ENCODE data around the gene OR4K2. TPM values are rescaled to one million over a fixed set of nuclear protein-coding genes. Genes with fewer than 3 reads are reported as not detected.

The OR4K2 gene
- total and polyA plus RNA-seq, 2 donors (not counting 3 experiments of a cell fraction or from before 2014, with no cell fraction given) = not detected

GRCh38 chr14:19911114-19911513, 36.2 kb downstream of the OR4K2 start:
- ChIA-PET POLR2A (no interaction called here), CTCF (no interaction called here)
- H4K20me1 ChIP-seq (replicated peaks; ENCODE audit: control insufficient read depth, extremely low read depth, insufficient read depth, low read length) = no peaks in the 10 kb centered on the region
- dilution Hi-C loops (cut with MboI; ENCODE audit: extremely low pct_ligation_motif_present, low sequenced_read_pairs) (no loop called here), intact Hi-C loops (cut with micrococcal nuclease) (no loop called here)
- DNase-seq (ENCODE audit: low read depth, low spot score) (no peak), FAIRE-seq (no peak)
- no peak overlapping the region for H3K27ac ChIP-seq (ENCODE audit: insufficient read depth, low read depth, low read length)
- no peak overlapping the region for H3K9ac ChIP-seq (replicated peaks; ENCODE audit: extremely low read depth, insufficient read depth, low read length)
- no peaks in the 10 kb centered on the region for H3K36me3 ChIP-seq (ENCODE audit: control insufficient read depth in 2 of 2, extremely low read depth in 1 of 2, insufficient read depth in 2 of 2, low read length in 2 of 2)
- no peaks in the 10 kb centered on the region for H3K9me1 ChIP-seq (replicated peaks; ENCODE audit: control insufficient read depth, extremely low read depth, insufficient read depth, low read length)
- H3K4me3 ChIP-seq (replicated peaks in 1 of 3; ENCODE audit: insufficient read depth in 1 of 3, low read depth in 1 of 3, low read length in 3 of 3) = no peak overlapping the region
- no TSS peak for BruUV-seq (replicated peaks)
- no peaks in the 10 kb centered on the region for H3K27me3 ChIP-seq (ENCODE audit: control insufficient read depth in 2 of 2, insufficient read depth in 2 of 2, low read length in 2 of 2)
- peaks cover 2% of the 10 kb centered on the region for H3K9me3 ChIP-seq (replicated peaks; ENCODE audit: control insufficient read depth, insufficient read depth, low read length)
- no peaks in the 10 kb centered on the region for H3K4me1 ChIP-seq (ENCODE audit: control insufficient read depth, extremely low read depth, insufficient read depth, low read length)
- no peaks in the 10 kb centered on the region for H3K79me2 ChIP-seq (ENCODE audit: control insufficient read depth, insufficient read depth, low read length)
- TF ChIP-seq FOS (IDR thresholded peaks at IDR 0.05; ENCODE audit: borderline replicate concordance, insufficient read depth, low read length) (no peak), EZH2 (IDR thresholded peaks at IDR 0.05; ENCODE audit: borderline replicate concordance, low read depth, low read length, severe bottlenecking) (no peak), MAX (IDR thresholded peaks at IDR 0.05; ENCODE audit: insufficient read depth, insufficient read length) (no peak), POLR2A (IDR thresholded peaks at IDR 0.05; ENCODE audit: low read depth, low read length) (no peak), MYC (IDR thresholded peaks at IDR 0.05; ENCODE audit: low read depth, low read length) (no peak), POLR2AphosphoS5 (IDR thresholded peaks at IDR 0.05; ENCODE audit: insufficient read depth, low read depth, low read length) (no peak), JUN (IDR thresholded peaks at IDR 0.05; ENCODE audit: borderline replicate concordance, insufficient read depth, insufficient read length, low read depth) (no peak), CTCF (IDR thresholded peaks at IDR 0.05; ENCODE audit: extremely low read depth in 1 of 2, insufficient read depth in 1 of 2, low read depth in 1 of 2, low read length in 2 of 2) (no peak), GATA2 (IDR thresholded peaks at IDR 0.05; ENCODE audit: insufficient read depth, insufficient read length, low read depth, low read length) (no peak)
- no peak overlapping the region for H3K4me2 ChIP-seq (ENCODE audit: insufficient read depth, low read length)
- H2AFZ ChIP-seq (ENCODE audit: low read depth, low read length) = no peak overlapping the region

Measured in endothelial cell of umbilical vein (primary cell).